MCF 10A (cell line): Measurements from ENCODE around the gene VEZT. TPM values are rescaled to one million over a fixed set of nuclear protein-coding genes. Genes with fewer than 3 reads are reported as not detected.

ENCODE experiments used
- BruUV-seq: library from RNA; stranded (reverse); fragments of 400-500 nt; replicated peaks from 2 replicates; lab custom pipeline; 2021; lab: Mats Ljungman, UMichigan
- CTCF ChIA-PET: fragments of 300-600 bp; sonication (Branson Sonifier 250); formaldehyde crosslinking; extraction: SDS; loops from one replicate; lab custom pipeline; 2021; ENCODE audit warnings: antibody characterized with exemption, inconsistent platforms; lab: Yijun Ruan, JAX
- POLR2A ChIA-PET: fragments of 300-600, 350-650 bp; sonication (Branson Sonifier 250); formaldehyde crosslinking; extraction: SDS; loops from one replicate; lab custom pipeline; 2020; ENCODE audit warnings: antibody characterized with exemption, inconsistent platforms; lab: Yijun Ruan, JAX
- DNase-seq: peaks from one replicate; pipeline ENCODE4 v3.0.0-alpha.2; 2018; ENCODE audit not compliant: unreplicated experiment
- H3K27ac Mint-ChIP-seq: one replicate; pipeline ENCODE4 v1.8.0; 2022; ENCODE audit warnings: mild to moderate bottlenecking, low read depth, mixed read lengths; ENCODE audit not compliant: unreplicated experiment
- H3K27me3 Mint-ChIP-seq: one replicate; pipeline ENCODE4 v1.8.0; 2022; ENCODE audit warnings: mixed read lengths; ENCODE audit not compliant: insufficient read depth, unreplicated experiment
- H3K36me3 Mint-ChIP-seq: one replicate; pipeline ENCODE4 v1.8.0; 2022; ENCODE audit warnings: mild to moderate bottlenecking, moderate library complexity, mixed read lengths; ENCODE audit not compliant: insufficient read depth, unreplicated experiment
- H3K4me1 Mint-ChIP-seq: one replicate; pipeline ENCODE4 v1.8.0; 2022; ENCODE audit warnings: mixed read lengths; ENCODE audit not compliant: insufficient read depth, unreplicated experiment
- H3K4me3 Mint-ChIP-seq: one replicate; pipeline ENCODE4 v1.8.0; 2022; ENCODE audit warnings: mild to moderate bottlenecking, moderate library complexity, mixed read lengths; ENCODE audit not compliant: unreplicated experiment
- H3K9me3 Mint-ChIP-seq: one replicate; pipeline ENCODE4 v1.8.0; 2022; ENCODE audit warnings: mixed read lengths; ENCODE audit not compliant: unreplicated experiment
- intact Hi-C: fragments of 100-400 bp; cut with micrococcal nuclease; formaldehyde crosslinking; loops from 2 replicates; pipeline ENCODE4 v1.14.1; 2022
- total RNA-seq: library from RNA; stranded (reverse); gene quantifications from 2 replicates; pipeline ENCODE4 v1.2.3, GENCODE V29; 2022
- TF ChIP-seq, protein P1 (sequence below): fragments of 200-600 bp; IDR thresholded peaks from one replicate; pipeline ENCODE4 v1.8.0; 2022; ENCODE audit warnings: antibody characterized with exemption, mild to moderate bottlenecking; ENCODE audit not compliant: unreplicated experiment

Gene VEZT
- total RNA-seq, 1 experiment from 2014 or later = 107 TPM

- Mint-ChIP-seq H3K4me3 (no peak overlapping the region), H3K36me3 (no peaks in the 10 kb centered on the region), H3K27ac (no peak overlapping the region), H3K4me1 (peaks cover 6% of the 10 kb centered on the region), H3K9me3 (no peaks in the 10 kb centered on the region), H3K27me3 (no peaks in the 10 kb centered on the region)
- intact Hi-C loops = loop anchor here (5.0 to 10.0 kb wide), 4 partner anchors 122 to 1192 kb away; partner anchors contain the start of genes FGD6, PLXNC1 and VEZT
- TF ChIP-seq, protein P1, sequence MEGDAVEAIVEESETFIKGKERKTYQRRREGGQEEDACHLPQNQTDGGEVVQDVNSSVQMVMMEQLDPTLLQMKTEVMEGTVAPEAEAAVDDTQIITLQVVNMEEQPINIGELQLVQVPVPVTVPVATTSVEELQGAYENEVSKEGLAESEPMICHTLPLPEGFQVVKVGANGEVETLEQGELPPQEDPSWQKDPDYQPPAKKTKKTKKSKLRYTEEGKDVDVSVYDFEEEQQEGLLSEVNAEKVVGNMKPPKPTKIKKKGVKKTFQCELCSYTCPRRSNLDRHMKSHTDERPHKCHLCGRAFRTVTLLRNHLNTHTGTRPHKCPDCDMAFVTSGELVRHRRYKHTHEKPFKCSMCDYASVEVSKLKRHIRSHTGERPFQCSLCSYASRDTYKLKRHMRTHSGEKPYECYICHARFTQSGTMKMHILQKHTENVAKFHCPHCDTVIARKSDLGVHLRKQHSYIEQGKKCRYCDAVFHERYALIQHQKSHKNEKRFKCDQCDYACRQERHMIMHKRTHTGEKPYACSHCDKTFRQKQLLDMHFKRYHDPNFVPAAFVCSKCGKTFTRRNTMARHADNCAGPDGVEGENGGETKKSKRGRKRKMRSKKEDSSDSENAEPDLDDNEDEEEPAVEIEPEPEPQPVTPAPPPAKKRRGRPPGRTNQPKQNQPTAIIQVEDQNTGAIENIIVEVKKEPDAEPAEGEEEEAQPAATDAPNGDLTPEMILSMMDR = no peak
- no TSS peak for BruUV-seq
- ChIA-PET POLR2A (interaction anchor here (2.2 kb wide), 1 partner anchor 134 kb away, joined by 5 read pairs; the partner anchor contains the start of gene METAP2), CTCF (no interaction called here)
- no peak for DNase-seq
These were observed 121.6 kb downstream of the VEZT start for GRCh38 chr12:95339086-95339788.

GRCh38 chr12:95342008-95342407, 124.4 kb downstream of the VEZT start:
- Mint-ChIP-seq H3K9me3 (no peaks in the 10 kb centered on the region), H3K4me3 (no peak overlapping the region), H3K27ac (no peak overlapping the region), H3K4me1 (no peaks in the 10 kb centered on the region), H3K27me3 (no peaks in the 10 kb centered on the region), H3K36me3 (no peaks in the 10 kb centered on the region)
- TF ChIP-seq, protein P1 = no peak
- no peak for DNase-seq
- intact Hi-C loops = no loop called here
- CTCF ChIA-PET = no interaction called here
- BruUV-seq = no TSS peak
- POLR2A ChIA-PET = no interaction called here

DNA sequence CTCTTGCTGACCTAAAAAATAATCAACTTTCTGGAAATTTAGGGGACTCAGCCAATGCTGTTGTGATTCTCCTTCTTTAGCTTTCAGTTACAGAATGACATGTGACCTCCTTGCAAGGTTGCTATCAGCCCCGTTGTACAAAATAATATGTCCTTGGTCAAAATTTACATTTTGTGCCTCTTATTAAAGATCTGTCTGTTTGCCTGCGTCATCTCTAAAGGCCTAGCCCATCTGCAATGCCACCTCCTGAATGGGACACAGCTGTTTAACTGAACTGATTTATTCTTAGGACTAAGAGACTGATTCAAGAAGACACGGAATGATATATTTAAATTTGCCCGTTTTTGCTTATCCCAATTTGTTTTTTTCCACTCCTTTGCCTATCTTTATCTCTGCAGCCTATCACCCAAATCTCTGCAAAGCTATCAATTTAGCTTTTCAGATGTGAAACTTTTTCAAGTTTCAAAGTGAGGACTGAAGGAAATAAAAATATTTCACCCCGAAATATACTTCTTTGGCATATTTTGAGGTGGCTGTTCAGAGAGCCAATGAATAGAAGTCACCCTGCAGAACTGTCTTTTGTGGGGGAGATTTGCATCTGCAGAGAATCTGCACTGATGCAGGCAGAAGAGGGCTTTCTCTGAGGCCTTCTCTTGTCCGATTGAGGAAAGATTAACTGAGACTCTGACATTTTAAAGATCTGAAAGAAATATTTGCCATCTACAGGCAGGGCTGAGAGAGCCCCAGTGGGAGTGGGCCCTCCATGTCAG, 126.0 kb downstream of the VEZT start:
- no peaks in the 10 kb centered on the region for H3K9me3 Mint-ChIP-seq
- no peaks in the 10 kb centered on the region for H3K4me1 Mint-ChIP-seq
- intact Hi-C loops = no loop called here
- H3K27ac Mint-ChIP-seq = no peak overlapping the region
- TF ChIP-seq, protein P1 = no peak
- H3K27me3 Mint-ChIP-seq = no peaks in the 10 kb centered on the region
- H3K36me3 Mint-ChIP-seq = no peaks in the 10 kb centered on the region
- no peak overlapping the region for H3K4me3 Mint-ChIP-seq
- no peak for DNase-seq
- ChIA-PET CTCF (interaction anchor here (0.6 to 1.2 kb wide), 4 partner anchors 9 to 311 kb away, joined by 3 to 5 read pairs (median 4); no protein-coding TSS in a partner anchor), POLR2A (interaction anchor here (0.8 kb wide), 1 partner anchor 13 kb away, joined by 3 read pairs; no protein-coding TSS in a partner anchor)
- BruUV-seq = no TSS peak

DNA sequence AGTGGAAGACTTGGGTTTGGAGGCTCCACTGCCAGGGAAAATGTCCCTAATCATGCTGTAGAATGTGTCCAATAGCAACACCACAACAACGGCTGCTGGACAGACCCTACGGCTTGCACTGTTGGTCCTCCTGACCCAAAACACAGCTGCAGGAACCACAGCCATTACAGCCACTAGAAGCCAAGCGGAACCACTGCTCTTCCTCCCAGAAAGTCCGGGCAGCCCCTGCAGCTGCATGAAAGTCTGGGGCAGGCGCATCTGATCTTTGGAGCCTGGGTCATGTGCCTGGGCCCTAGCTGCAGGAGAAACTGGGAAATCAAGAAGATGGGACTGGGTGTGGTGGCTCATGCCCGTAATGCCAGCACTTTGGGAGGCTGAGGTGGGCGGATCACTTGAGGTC, 131.7 kb downstream of the VEZT start:
- TF ChIP-seq, protein P1 = no peak
- H3K4me3 Mint-ChIP-seq = no peak overlapping the region
- POLR2A ChIA-PET = interaction anchor here (0.6 kb wide), 1 partner anchor 67 kb away, joined by 3 read pairs; no protein-coding TSS in a partner anchor
- H3K9me3 Mint-ChIP-seq = no peaks in the 10 kb centered on the region
- CTCF ChIA-PET = no interaction called here
- no peaks in the 10 kb centered on the region for H3K36me3 Mint-ChIP-seq
- no peak for DNase-seq
- intact Hi-C loops = no loop called here
- H3K4me1 Mint-ChIP-seq = no peaks in the 10 kb centered on the region
- H3K27me3 Mint-ChIP-seq = peaks cover 2% of the 10 kb centered on the region
- no TSS peak for BruUV-seq
- H3K27ac Mint-ChIP-seq = no peak overlapping the region
